OCI-LY1 (cell line): Measurements from ENCODE around the gene STX18.

Experiments
- H2AFZ ChIP-seq: fragments of 200-600 bp; sonication (generic), shearing (Covaris generic); 2 replicates; pipeline ENCODE4 v1.6.0; 2014; ENCODE audit warnings: antibody characterized with exemption, mild to moderate bottlenecking, low read length
- H3F3A ChIP-seq: fragments of 200-600 bp; sonication (generic), shearing (Covaris generic); 2 replicates; pipeline ENCODE4 v1.6.0; 2014; ENCODE audit warnings: mild to moderate bottlenecking, antibody characterized with exemption, low read length, moderate library complexity; ENCODE audit not compliant: insufficient read depth
- H3K27ac ChIP-seq: fragments of 200-600 bp; sonication (generic); 2 replicates; pipeline ENCODE4 v1.5.1; 2014; ENCODE audit warnings: low read length, mixed run types, mild to moderate bottlenecking, low read depth; ENCODE audit not compliant: poor library complexity, severe bottlenecking
- H3K27me3 ChIP-seq: fragments of 200-600 bp; sonication (generic); 2 replicates; pipeline ENCODE4 v1.6.0; 2014; ENCODE audit warnings: antibody characterized with exemption, mild to moderate bottlenecking, low read length, moderate library complexity; ENCODE audit not compliant: insufficient read depth
- H3K36me3 ChIP-seq: fragments of 200-600 bp; sonication (generic); 2 replicates; pipeline ENCODE4 v1.6.1; 2014; ENCODE audit warnings: mild to moderate bottlenecking, antibody characterized with exemption, low read length, moderate library complexity, mixed read lengths; ENCODE audit not compliant: insufficient read depth
- H3K4me1 ChIP-seq: fragments of 200-600 bp; sonication (generic); 2 replicates; pipeline ENCODE4 v1.5.1; 2014; ENCODE audit warnings: mild to moderate bottlenecking, low read length, moderate library complexity; ENCODE audit not compliant: insufficient read depth, severe bottlenecking
- H3K4me2 ChIP-seq: fragments of 200-600 bp; sonication (generic), shearing (Covaris generic); 2 replicates; pipeline ENCODE4 v1.6.1; 2014; ENCODE audit warnings: low read length
- H3K4me3 ChIP-seq: fragments of 200-600 bp; sonication (generic); 2 replicates; pipeline ENCODE4 v1.5.1; 2014; ENCODE audit warnings: low read length, low read depth, mild to moderate bottlenecking, mixed read lengths; ENCODE audit not compliant: poor library complexity, severe bottlenecking
- H3K79me2 ChIP-seq: fragments of 200-600 bp; shearing (Covaris generic); 2 replicates; pipeline ENCODE4 v1.6.1; 2016; ENCODE audit warnings: mixed run types, low read length, mixed read lengths; ENCODE audit not compliant: insufficient read depth
- H3K9ac ChIP-seq: fragments of 200-600 bp; sonication (generic), shearing (Covaris generic); 2 replicates; pipeline ENCODE4 v1.6.1; 2014; ENCODE audit warnings: mild to moderate bottlenecking, low read length, mixed read lengths
- H3K9me2 ChIP-seq: fragments of 200-600 bp; sonication (generic), shearing (Covaris generic); 2 replicates; pipeline ENCODE4 v1.6.1; 2014; ENCODE audit warnings: low read depth, mild to moderate bottlenecking, low read length, mixed read lengths
- H3K9me3 ChIP-seq: fragments of 200-600 bp; shearing (Covaris generic); 2 replicates; pipeline ENCODE4 v1.6.1; 2014; ENCODE audit warnings: low read length, mixed read lengths
- H4K20me1 ChIP-seq: fragments of 200-600 bp; sonication (generic), shearing (Covaris generic); 2 replicates; pipeline ENCODE4 v1.6.0; 2016; ENCODE audit warnings: mild to moderate bottlenecking, low read length; ENCODE audit not compliant: insufficient read depth
- EZH2 ChIP-seq: fragments of 200-600 bp; sonication (generic), shearing (Covaris generic); IDR thresholded peaks from 2 replicates; pipeline ENCODE4 v1.8.0; 2017; ENCODE audit warnings: borderline replicate concordance, mixed run types, mild to moderate bottlenecking, antibody characterized with exemption, low read length, moderate library complexity, mixed read lengths
- TF ChIP-seq, protein P1 (sequence below): fragments of 200-600 bp; sonication (generic), shearing (Covaris generic); IDR thresholded peaks from 2 replicates; pipeline ENCODE4 v1.5.1; 2017; ENCODE audit warnings: mild to moderate bottlenecking, antibody characterized with exemption, low read length, moderate library complexity, mixed read lengths

STX18 gene

DNA sequence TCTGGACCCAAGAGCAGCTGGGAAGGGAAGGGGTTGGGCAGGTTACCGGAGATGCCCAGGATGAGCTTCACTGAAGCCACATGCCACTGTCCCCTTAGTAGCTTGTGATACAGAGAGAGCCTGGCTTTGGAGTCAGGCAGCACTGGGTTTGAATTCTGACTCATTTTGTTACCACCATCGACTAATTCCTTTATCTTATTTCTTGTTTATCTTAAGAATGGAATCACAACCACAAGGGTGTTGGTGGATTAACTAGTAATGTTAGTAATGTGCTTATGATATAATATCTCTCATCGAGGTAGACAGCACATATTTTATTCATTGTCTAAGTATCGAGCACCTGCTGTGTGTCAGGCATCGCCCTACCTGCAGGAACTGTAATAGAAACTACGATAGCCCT lies 17.7 kb upstream of the STX18 start:
- Histone ChIP-seq H3K79me2 (no peaks in the 10 kb centered on the region), H3K36me3 (peaks cover 7% of the 10 kb centered on the region; the same call in 1 of the 2 replicates), H3K4me3 (no peak overlapping the region), H4K20me1 (no peaks in the 10 kb centered on the region), H3K9ac (no peak overlapping the region), H3K9me3 (no peaks in the 10 kb centered on the region), H3K27ac (no peak overlapping the region), H3K27me3 (no peaks in the 10 kb centered on the region), H3K4me1 (no peaks in the 10 kb centered on the region), H2AFZ (no peak overlapping the region), H3F3A (no peaks in the 10 kb centered on the region), H3K4me2 (no peak overlapping the region), H3K9me2 (no peaks in the 10 kb centered on the region)
- no peak for TF ChIP-seq EZH2
- TF ChIP-seq, protein P1, sequence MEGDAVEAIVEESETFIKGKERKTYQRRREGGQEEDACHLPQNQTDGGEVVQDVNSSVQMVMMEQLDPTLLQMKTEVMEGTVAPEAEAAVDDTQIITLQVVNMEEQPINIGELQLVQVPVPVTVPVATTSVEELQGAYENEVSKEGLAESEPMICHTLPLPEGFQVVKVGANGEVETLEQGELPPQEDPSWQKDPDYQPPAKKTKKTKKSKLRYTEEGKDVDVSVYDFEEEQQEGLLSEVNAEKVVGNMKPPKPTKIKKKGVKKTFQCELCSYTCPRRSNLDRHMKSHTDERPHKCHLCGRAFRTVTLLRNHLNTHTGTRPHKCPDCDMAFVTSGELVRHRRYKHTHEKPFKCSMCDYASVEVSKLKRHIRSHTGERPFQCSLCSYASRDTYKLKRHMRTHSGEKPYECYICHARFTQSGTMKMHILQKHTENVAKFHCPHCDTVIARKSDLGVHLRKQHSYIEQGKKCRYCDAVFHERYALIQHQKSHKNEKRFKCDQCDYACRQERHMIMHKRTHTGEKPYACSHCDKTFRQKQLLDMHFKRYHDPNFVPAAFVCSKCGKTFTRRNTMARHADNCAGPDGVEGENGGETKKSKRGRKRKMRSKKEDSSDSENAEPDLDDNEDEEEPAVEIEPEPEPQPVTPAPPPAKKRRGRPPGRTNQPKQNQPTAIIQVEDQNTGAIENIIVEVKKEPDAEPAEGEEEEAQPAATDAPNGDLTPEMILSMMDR: no peak

- Histone ChIP-seq H3K4me3 (no peak overlapping the region), H3K9me2 (no peaks in the 10 kb centered on the region), H3K27me3 (no peaks in the 10 kb centered on the region), H3K9ac (no peak overlapping the region), H3K27ac (no peak overlapping the region), H3F3A (no peaks in the 10 kb centered on the region), H3K4me2 (no peak overlapping the region), H2AFZ (no peak overlapping the region), H3K36me3 (peaks cover under 1% of the 10 kb centered on the region; the same call in 1 of the 2 replicates), H3K9me3 (no peaks in the 10 kb centered on the region), H3K4me1 (no peaks in the 10 kb centered on the region), H3K79me2 (no peaks in the 10 kb centered on the region), H4K20me1 (no peaks in the 10 kb centered on the region)
- TF ChIP-seq EZH2: no peak
- TF ChIP-seq, protein P1: no peak
Observed at GRCh38 chr4:4558881-4559280, 17.0 kb upstream of the STX18 start.

GRCh38 chr4:4555916-4556315 lies 14.1 kb upstream of the STX18 start:
- Histone ChIP-seq H3K9me2 (no peaks in the 10 kb centered on the region), H3K9me3 (no peaks in the 10 kb centered on the region), H3K79me2 (no peaks in the 10 kb centered on the region), H3F3A (no peaks in the 10 kb centered on the region), H3K27ac (no peak overlapping the region), H3K9ac (no peak overlapping the region), H4K20me1 (no peaks in the 10 kb centered on the region), H3K4me1 (no peaks in the 10 kb centered on the region), H3K27me3 (no peaks in the 10 kb centered on the region), H2AFZ (no peak overlapping the region), H3K36me3 (peaks cover 15% of the 10 kb centered on the region), H3K4me3 (no peak overlapping the region), H3K4me2 (no peak overlapping the region)
- TF ChIP-seq, protein P1: no peak
- no peak for TF ChIP-seq EZH2
